GM19193 (cell line): ENCODE results near the gene PCTP.

Source experiments
- POLR2A ChIP-seq: IDR thresholded peaks from 4 replicates; pipeline ENCODE4 v1.6.1; 2011; ENCODE audit not compliant: insufficient read depth, insufficient read length; ENCODE audit errors: extremely low read depth

Gene PCTP

GRCh38 chr17:55760643-55761355, 9.9 kb downstream of the PCTP start:
- TF ChIP-seq POLR2A: no peak

DNA sequence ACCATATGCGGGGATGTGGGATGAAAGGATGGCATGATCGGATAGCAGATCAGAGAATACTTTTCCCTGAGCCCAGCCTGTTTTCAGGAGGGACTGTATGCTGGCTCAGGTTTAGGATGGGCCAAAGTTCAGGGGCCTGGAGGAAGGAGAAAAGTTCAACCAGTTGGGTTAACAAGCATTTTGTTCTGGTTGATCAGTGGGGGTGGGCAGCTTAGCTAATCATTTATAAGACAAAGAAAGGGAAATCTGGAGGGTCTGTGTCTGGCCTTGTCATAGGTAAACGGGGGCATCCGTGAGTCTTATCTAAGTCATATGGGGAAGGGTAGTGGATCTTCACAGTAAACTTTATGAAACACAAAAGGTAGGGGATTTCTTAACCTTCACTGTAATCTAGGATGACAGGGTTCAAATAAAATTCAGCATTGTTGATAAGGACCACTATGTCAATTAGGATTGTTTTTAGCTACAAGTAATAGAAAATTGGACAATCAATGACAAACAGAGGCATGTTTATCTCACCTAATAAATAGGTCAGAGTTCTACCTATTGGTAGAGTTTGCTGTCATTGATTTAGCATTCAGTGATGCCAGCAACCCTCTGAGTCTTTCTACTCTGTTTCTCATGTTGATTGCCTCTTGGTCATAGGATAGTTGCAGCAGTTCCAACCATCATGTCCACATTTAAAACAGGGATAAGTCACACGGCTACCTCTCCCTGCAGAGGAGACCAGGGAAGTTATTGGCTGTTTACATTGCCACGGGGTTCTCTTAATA, 11.4 kb downstream of the PCTP start:
- TF ChIP-seq POLR2A: no peak

DNA sequence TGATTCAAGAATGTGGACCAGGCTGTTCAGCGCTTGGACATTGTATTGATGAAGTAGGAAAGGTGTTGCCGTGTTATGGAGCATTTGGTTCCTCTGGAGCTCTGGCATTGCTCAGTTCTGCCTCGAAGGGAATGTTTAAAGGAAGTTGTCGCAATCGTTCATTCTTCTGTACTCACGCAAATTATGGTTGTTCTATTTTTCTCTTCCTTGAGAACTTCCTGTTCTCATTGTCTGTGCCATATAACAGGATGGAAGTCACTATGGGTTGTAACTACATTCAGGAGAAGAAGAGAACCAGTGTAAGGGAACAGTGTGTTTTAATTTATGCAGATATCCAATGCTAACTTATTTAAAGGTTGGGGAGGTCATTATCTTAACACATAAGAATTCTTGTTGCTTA, 13.0 kb downstream of the PCTP start:
- TF ChIP-seq POLR2A: no peak

GRCh38 chr17:55764610-55765009, 13.8 kb downstream of the PCTP start:
- TF ChIP-seq POLR2A: no peak

GRCh38 chr17:55765472-55765871, 14.6 kb downstream of the PCTP start:
- TF ChIP-seq POLR2A: no peak

GRCh38 chr17:55768936-55769624, 18.2 kb downstream of the PCTP start:
- TF ChIP-seq POLR2A: no peak

- no peak for TF ChIP-seq POLR2A
These were observed 18.8 kb downstream of the PCTP start for GRCh38 chr17:55769625-55770000.

- TF ChIP-seq POLR2A: no peak
These were observed 19.5 kb downstream of the PCTP start for GRCh38 chr17:55770196-55770870.

GRCh38 chr17:55772086-55772485, 21.2 kb downstream of the PCTP start:
- TF ChIP-seq POLR2A: no peak

- no peak for TF ChIP-seq POLR2A
These were observed 22.8 kb downstream of the PCTP start for GRCh38 chr17:55773671-55774070.

DNA sequence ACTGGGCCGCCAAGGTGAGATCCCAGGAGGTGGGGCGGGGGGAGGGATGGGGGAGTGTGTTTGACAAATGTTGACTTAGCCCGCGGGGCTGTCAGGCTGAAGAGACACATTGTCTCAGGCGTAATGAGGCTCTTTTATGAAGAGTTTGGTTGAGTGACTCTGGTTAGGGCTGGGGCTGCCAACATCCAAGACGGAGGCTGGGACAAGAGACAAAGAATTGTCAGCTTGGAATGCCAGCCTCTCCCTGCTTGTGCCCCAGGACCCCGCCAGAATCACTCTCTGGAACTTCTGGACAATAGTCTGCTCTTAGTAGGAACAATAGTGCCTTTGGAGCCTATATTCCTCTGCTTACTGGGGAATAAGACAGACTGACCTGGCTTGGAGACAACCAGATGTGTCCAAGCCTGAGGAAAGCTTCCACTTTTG, 24.0 kb downstream of the PCTP start:
- no peak for TF ChIP-seq POLR2A

DNA sequence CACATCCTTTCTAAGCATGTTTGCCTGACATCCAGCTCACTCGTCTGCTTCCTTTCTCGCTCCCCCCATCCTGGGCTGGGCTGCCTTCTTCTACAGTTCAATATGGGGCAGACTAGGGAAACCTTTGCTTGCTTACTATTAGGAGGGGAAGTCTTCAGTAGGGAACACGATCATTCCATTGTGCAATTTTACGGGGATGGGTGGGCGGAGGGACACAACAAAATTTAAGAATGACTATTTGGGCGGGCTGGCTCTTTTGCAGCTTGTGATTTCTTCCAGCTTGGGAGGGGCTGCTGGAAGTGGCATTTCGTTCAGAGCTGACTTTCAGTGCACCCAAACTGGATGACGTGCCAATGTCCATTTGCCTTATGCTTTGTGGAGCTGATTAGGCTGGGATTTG, 25.4 kb downstream of the PCTP start:
- TF ChIP-seq POLR2A: no peak

DNA sequence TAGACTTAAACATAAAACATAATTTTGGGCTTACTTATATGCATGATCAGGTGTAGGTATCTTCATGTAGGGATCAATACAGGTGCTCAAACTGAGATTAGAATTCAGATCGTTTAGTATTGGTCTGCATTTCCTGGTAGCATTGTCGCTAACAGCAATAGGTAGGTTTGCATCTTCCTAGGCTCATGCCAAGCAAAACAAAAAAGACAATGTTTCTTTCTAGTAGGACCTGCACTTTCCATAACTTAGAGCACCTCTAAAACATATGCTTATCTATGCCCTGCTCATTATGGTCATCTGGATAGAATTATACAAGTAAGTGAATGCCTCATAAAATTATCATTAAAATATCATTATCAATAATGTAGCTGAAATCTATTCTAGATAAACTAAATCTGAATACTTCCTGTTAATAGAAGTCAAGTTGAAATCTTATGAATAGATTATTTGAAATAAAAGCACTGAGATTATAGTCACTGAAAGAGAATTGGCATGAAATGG, 26.7 kb downstream of the PCTP start:
- TF ChIP-seq POLR2A: no peak

GRCh38 chr17:55778389-55779118, 27.7 kb downstream of the PCTP start:
- TF ChIP-seq POLR2A: no peak

DNA sequence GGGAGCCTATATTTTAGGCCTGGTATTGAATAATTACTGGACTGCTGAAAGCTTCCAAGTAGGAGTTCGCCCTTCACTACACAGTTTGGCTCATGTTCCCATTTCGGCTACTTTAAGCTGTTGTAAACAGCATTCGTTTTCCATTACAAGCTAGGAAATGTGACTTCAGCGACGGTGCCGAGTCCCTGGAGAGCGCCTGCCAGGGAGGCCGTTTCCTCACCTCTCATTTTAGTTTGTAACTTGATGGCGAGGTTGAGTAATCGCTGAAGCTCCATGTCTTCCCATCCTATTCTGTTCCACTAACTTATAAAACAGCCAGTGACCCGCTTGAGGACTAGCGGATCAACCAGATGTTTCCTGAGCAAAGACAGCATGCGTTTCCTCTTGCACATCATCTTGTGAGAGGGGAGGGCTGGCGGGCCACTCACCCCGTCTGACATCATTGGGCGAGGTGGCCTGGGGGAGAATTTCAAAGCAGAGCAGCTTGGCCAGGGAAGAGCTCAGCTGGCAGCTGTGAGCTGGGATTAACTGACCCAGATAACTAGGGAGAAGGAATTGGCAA, 32.9 kb downstream of the PCTP start:
- TF ChIP-seq POLR2A: no peak

DNA sequence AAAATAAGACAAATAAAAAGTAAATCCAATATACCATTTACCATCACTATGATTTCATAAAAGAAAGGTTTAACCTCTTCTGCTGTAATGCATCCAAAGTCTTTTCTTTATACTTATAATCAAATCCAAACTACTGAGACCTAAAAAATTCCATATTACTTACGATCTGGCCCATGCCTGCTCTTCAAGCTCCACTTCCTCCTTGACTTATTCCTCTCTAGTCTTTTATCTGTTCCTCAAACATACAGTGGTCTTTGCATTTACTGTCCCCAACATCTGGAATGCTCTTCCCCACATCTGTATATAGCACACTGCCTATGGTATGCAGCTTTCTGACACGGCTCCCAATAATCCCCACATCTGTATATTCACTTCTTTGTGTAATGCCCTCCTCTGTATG, 33.8 kb downstream of the PCTP start:
- no peak for TF ChIP-seq POLR2A
